GM19328 (cell line): ENCODE data around the gene SHQ1.

Experiments
- ATAC-seq: cut with Tn5 transposase; IDR thresholded peaks from one replicate; pipeline ENCODE4 v1.9.1; 2021; ENCODE audit warnings: mild to moderate bottlenecking, moderate library complexity; ENCODE audit not compliant: unreplicated experiment

The SHQ1 gene

GRCh38 chr3:72855001-72855400 lies 6.8 kb upstream of the SHQ1 start:
- ATAC-seq: no peak

- peak; percentile 40 for ATAC-seq
Observed at GRCh38 chr3:72848703-72849081, 447 bp upstream of the SHQ1 start.

- no peak for ATAC-seq
Observed at GRCh38 chr3:72847282-72847681, 963 bp downstream of the SHQ1 start.

GRCh38 chr3:72846166-72846565 lies 2.1 kb downstream of the SHQ1 start:
- no peak for ATAC-seq

- no peak for ATAC-seq
Observed at GRCh38 chr3:72844436-72844993, 3.7 kb downstream of the SHQ1 start.

- ATAC-seq: no peak
Observed at GRCh38 chr3:72839057-72839456, 9.2 kb downstream of the SHQ1 start.

GRCh38 chr3:72836923-72837322 lies 11.3 kb downstream of the SHQ1 start:
- no peak for ATAC-seq

- ATAC-seq: no peak
Observed at GRCh38 chr3:72836416-72836815, 11.8 kb downstream of the SHQ1 start.

- no peak for ATAC-seq
Observed at GRCh38 chr3:72830452-72831223, 17.6 kb downstream of the SHQ1 start.

- no peak for ATAC-seq
Observed at GRCh38 chr3:72829701-72830100, 18.5 kb downstream of the SHQ1 start.

GRCh38 chr3:72821161-72821781 lies 27.0 kb downstream of the SHQ1 start:
- peak; percentile 37 for ATAC-seq

GRCh38 chr3:72820415-72820814 lies 27.8 kb downstream of the SHQ1 start:
- no peak for ATAC-seq

- no peak for ATAC-seq
Observed at GRCh38 chr3:72818905-72819304, 29.3 kb downstream of the SHQ1 start.

- no peak for ATAC-seq
Observed at GRCh38 chr3:72818092-72818773, 30.0 kb downstream of the SHQ1 start.

- ATAC-seq: no peak
Observed at GRCh38 chr3:72816862-72817355, 31.3 kb downstream of the SHQ1 start.

- no peak for ATAC-seq
Observed at GRCh38 chr3:72814308-72814707, 33.9 kb downstream of the SHQ1 start.

- no peak for ATAC-seq
Observed at GRCh38 chr3:72812201-72812600, 36.0 kb downstream of the SHQ1 start.

GRCh38 chr3:72811571-72811970 lies 36.7 kb downstream of the SHQ1 start:
- no peak for ATAC-seq

- no peak for ATAC-seq
Observed at GRCh38 chr3:72810659-72811434, 37.4 kb downstream of the SHQ1 start.

GRCh38 chr3:72810063-72810462 lies 38.2 kb downstream of the SHQ1 start:
- no peak for ATAC-seq

- no peak for ATAC-seq
Observed at GRCh38 chr3:72804361-72804760, 43.9 kb downstream of the SHQ1 start.
